Naive thymus-derived CD4-positive, alpha-beta T cell (primary cell): ENCODE measurements around the gene ITGA11. TPM values are rescaled to one million over a fixed set of nuclear protein-coding genes. Genes with fewer than 3 reads are reported as not detected.
A peak's percentile ranks its signal among the peaks of the same experiment; 100 is the strongest.

Experiments used
- ATAC-seq: fragments of 150-1000 bp; cut with Tn5 transposase; 2 replicates; pipeline ENCODE4 v1.10.0; 2021; ENCODE audit warnings: mild to moderate bottlenecking, moderate library complexity
- CTCF ChIA-PET: fragments of 350-600 bp; sonication (Branson Sonifier 250); formaldehyde crosslinking; loops from one replicate; lab custom pipeline; 2021; ENCODE audit warnings: antibody characterized with exemption; lab: Charles Lee
- POLR2A ChIA-PET: fragments of 350-600 bp; sonication (Branson Sonifier 250); formaldehyde crosslinking; loops from one replicate; lab custom pipeline; 2021; ENCODE audit warnings: antibody characterized with exemption, inconsistent platforms; lab: Charles Lee
- DNase-seq, 9 donors: peaks; one replicate each; pipeline versions ENCODE4 v3.0.0 to v3.0.0-alpha.2; 2020 to 2022; ENCODE audit warnings: mixed read lengths in 1 of 9
- H3K27ac ChIP-seq: one replicate; pipeline ENCODE4 v1.7.0; 2013; ENCODE audit warnings: mild to moderate bottlenecking, low read depth, low read length, moderate library complexity
- H3K27me3 ChIP-seq, 2 donors: one replicate each; pipeline ENCODE4 v1.7.0; 2013; ENCODE audit warnings: low read length in 2 of 2, mild to moderate bottlenecking in 2 of 2, moderate library complexity in 2 of 2; ENCODE audit not compliant: control insufficient read depth in 2 of 2, insufficient read depth in 2 of 2
- H3K36me3 ChIP-seq, 3 experiments: 1 replicate in 2 of 3; 2 replicates in 1 of 3; pipeline ENCODE4 v1.7.0; 2013; ENCODE audit warnings: low read length in 3 of 3, mild to moderate bottlenecking in 3 of 3, moderate library complexity in 1 of 3; ENCODE audit not compliant: insufficient read depth in 3 of 3, control insufficient read depth in 2 of 3
- H3K4me1 ChIP-seq, 2 donors: one replicate each; pipeline ENCODE4 v1.7.0; 2013; ENCODE audit warnings: low read length in 2 of 2, mild to moderate bottlenecking in 2 of 2, moderate library complexity in 1 of 2; ENCODE audit not compliant: control insufficient read depth in 2 of 2, insufficient read depth in 2 of 2
- H3K4me3 ChIP-seq: 2 replicates; pipeline ENCODE4 v1.7.0; 2013; ENCODE audit warnings: mild to moderate bottlenecking, low read length
- H3K9me3 ChIP-seq, 3 experiments: 1 replicate in 2 of 3; 2 replicates in 1 of 3; pipeline ENCODE4 v1.7.0; 2013; ENCODE audit warnings: low read length in 3 of 3; ENCODE audit not compliant: control insufficient read depth in 2 of 3
- H3K27ac Mint-ChIP-seq, 9 donors: one replicate each; pipeline ENCODE4 v1.8.0; 2020 to 2022; ENCODE audit warnings: mixed read lengths in 9 of 9, mild to moderate bottlenecking in 8 of 9, moderate library complexity in 5 of 9, inconsistent platforms in 2 of 9
- H3K27me3 Mint-ChIP-seq, 5 donors: one replicate each; pipeline ENCODE4 v1.8.0; 2021 to 2022; ENCODE audit warnings: mixed read lengths in 5 of 5, mild to moderate bottlenecking in 1 of 5
- H3K36me3 Mint-ChIP-seq, 5 donors: one replicate each; pipeline ENCODE4 v1.8.0; 2020 to 2022; ENCODE audit warnings: mixed read lengths in 5 of 5, mild to moderate bottlenecking in 3 of 5, inconsistent platforms in 1 of 5
- H3K4me1 Mint-ChIP-seq, 7 donors: one replicate each; pipeline ENCODE4 v1.8.0; 2020 to 2022; ENCODE audit warnings: mixed read lengths in 7 of 7, mild to moderate bottlenecking in 3 of 7, inconsistent platforms in 1 of 7
- H3K4me3 Mint-ChIP-seq, 10 donors: one replicate each; pipeline ENCODE4 v1.8.0; 2020 to 2022; ENCODE audit warnings: mild to moderate bottlenecking in 10 of 10, mixed read lengths in 10 of 10, moderate library complexity in 6 of 10, inconsistent platforms in 2 of 10
- H3K9me3 Mint-ChIP-seq, 11 donors: one replicate each; pipeline ENCODE4 v1.8.0; 2020 to 2022; ENCODE audit warnings: mixed read lengths in 11 of 11, mild to moderate bottlenecking in 4 of 11, inconsistent platforms in 1 of 11, moderate library complexity in 1 of 11
- intact Hi-C, 2 donors: fragments of 100-400 bp; cut with micrococcal nuclease; formaldehyde crosslinking; loops; one replicate each; pipeline ENCODE4 v1.15.1; 2023
- polyA plus RNA-seq, 2 donors: library from polyadenylated mRNA; unstranded; fragments of 300-500 nt; fragmentation: Illumina TruSeq; gene quantifications; one replicate each; pipeline ENCODE4 v1.2.3, GENCODE V29; 2021
- total RNA-seq, 6 experiments: library from RNA in 5 of 6; stranded (reverse) in 5 of 6; gene quantifications; 1 replicate in 5 of 6; 2 replicates in 1 of 6; pipeline ENCODE4 v1.2.3 and lab custom pipeline; 2021 to 2026

Gene ITGA11
- total and polyA plus RNA-seq, 7 experiments from 2014 or later: 0.02 to 1.1 (median 0.08) TPM; not detected in 2

- Mint-ChIP-seq H3K36me3 (peaks cover 19 to 47% (median 25%) of the 10 kb centered on the region in 5 donors), H3K4me3 (no peak overlapping the region), H3K9me3 (peaks cover 0 to 11% (median 0%) of the 10 kb centered on the region in 11 donors), H3K27me3 (no peaks in the 10 kb centered on the region), H3K27ac (peak overlapping the region in 2 of 9 donors; percentile 25 to 42), H3K4me1 (peaks cover 21 to 77% (median 47%) of the 10 kb centered on the region in 7 donors)
- DNase-seq: no peak
- H3K27ac ChIP-seq: no peak overlapping the region
- ChIA-PET POLR2A (interaction anchor here (4.4 kb wide), 1 partner anchor 12 kb away, joined by 17 read pairs; no protein-coding TSS in a partner anchor), CTCF (interaction anchor here (1.0 to 1.4 kb wide), 3 partner anchors 12 to 40 kb away, joined by 3 read pairs; no protein-coding TSS in a partner anchor)
- H3K36me3 ChIP-seq: peaks cover 0 to 31% (median 9%) of the 10 kb centered on the region in 3 experiments
- no peaks in the 10 kb centered on the region for H3K9me3 ChIP-seq
- ATAC-seq: no peak
- peaks cover 5 to 10% of the 10 kb centered on the region in 2 donors for H3K4me1 ChIP-seq
- H3K4me3 ChIP-seq: no peak overlapping the region
- intact Hi-C loops: no loop called here
- H3K27me3 ChIP-seq: no peaks in the 10 kb centered on the region
Observed at GRCh38 chr15:68292967-68293366, 139.0 kb downstream of the ITGA11 start.

- no peak overlapping the region for H3K4me3 Mint-ChIP-seq
- Histone ChIP-seq H3K27me3 (no peaks in the 10 kb centered on the region), H3K36me3 (peaks cover 0 to 31% (median 9%) of the 10 kb centered on the region in 3 experiments), H3K4me3 (no peak overlapping the region), H3K4me1 (peaks cover 10% of the 10 kb centered on the region in 2 donors), H3K27ac (no peak overlapping the region), H3K9me3 (no peaks in the 10 kb centered on the region)
- ATAC-seq (peak; percentile 53), DNase-seq (no peak)
- CTCF ChIA-PET: interaction anchor here (1.0 to 1.4 kb wide), 3 partner anchors 11 to 40 kb away, joined by 3 read pairs; no protein-coding TSS in a partner anchor
- H3K36me3 Mint-ChIP-seq: peaks cover 19 to 47% (median 25%) of the 10 kb centered on the region in 5 donors
- H3K27me3 Mint-ChIP-seq: no peaks in the 10 kb centered on the region
- H3K4me1 Mint-ChIP-seq: peaks cover 28 to 79% (median 49%) of the 10 kb centered on the region in 7 donors
- peak overlapping the region in 3 of 9 donors; percentile 25 to 56 (median 42) for H3K27ac Mint-ChIP-seq
- intact Hi-C loops: no loop called here
- POLR2A ChIA-PET: interaction anchor here (2.0 to 4.4 kb wide), 2 partner anchors 11 to 14 kb away, joined by 14 to 17 read pairs; partner anchors contain the start of gene FEM1B
- peaks cover 0 to 11% (median 0%) of the 10 kb centered on the region in 11 donors for H3K9me3 Mint-ChIP-seq
Observed at GRCh38 chr15:68292157-68292781, 139.7 kb downstream of the ITGA11 start.

- Mint-ChIP-seq H3K27me3 (no peaks in the 10 kb centered on the region), H3K4me1 (peaks cover 37 to 83% (median 58%) of the 10 kb centered on the region in 7 donors), H3K4me3 (no peak overlapping the region), H3K9me3 (peaks cover 0 to 1% (median 0%) of the 10 kb centered on the region in 11 donors), H3K36me3 (peaks cover 19 to 42% (median 22%) of the 10 kb centered on the region in 5 donors), H3K27ac (peak overlapping the region in 2 of 9 donors; percentile 15 to 41)
- ChIA-PET POLR2A (interaction anchor here (1.3 to 4.4 kb wide), 3 partner anchors 8 to 13 kb away, joined by 4 to 17 read pairs (median 14); partner anchors contain the start of gene FEM1B), CTCF (no interaction called here)
- Histone ChIP-seq H3K4me3 (no peak overlapping the region), H3K27ac (no peak overlapping the region), H3K27me3 (no peaks in the 10 kb centered on the region), H3K4me1 (peaks cover 10 to 21% of the 10 kb centered on the region in 2 donors), H3K36me3 (peaks cover 0 to 31% (median 9%) of the 10 kb centered on the region in 3 experiments), H3K9me3 (no peaks in the 10 kb centered on the region)
- DNase-seq: no peak
- ATAC-seq: no peak
- intact Hi-C loops: loop anchor here in 1 of 2 donors (1.0 kb wide), 1 partner anchor 9 kb away; no protein-coding TSS in a partner anchor
Observed at GRCh38 chr15:68290715-68291114, 141.2 kb downstream of the ITGA11 start.

- Mint-ChIP-seq H3K36me3 (peaks cover 25 to 42% (median 27%) of the 10 kb centered on the region in 5 donors), H3K4me1 (peaks cover 43 to 87% (median 68%) of the 10 kb centered on the region in 7 donors), H3K27me3 (no peaks in the 10 kb centered on the region), H3K27ac (peak overlapping the region in 2 of 9 donors; percentile 15 to 53), H3K4me3 (no peak overlapping the region), H3K9me3 (peaks cover 0 to 2% (median 0%) of the 10 kb centered on the region in 11 donors)
- ATAC-seq (no peak), DNase-seq (no peak)
- ChIA-PET CTCF (interaction anchor here (1.1 to 1.6 kb wide), 2 partner anchors 9 to 37 kb away, joined by 3 read pairs; no protein-coding TSS in a partner anchor), POLR2A (interaction anchor here (1.0 to 4.4 kb wide), 4 partner anchors 7 to 12 kb away, joined by 3 to 17 read pairs (median 8); partner anchors contain the start of gene FEM1B)
- intact Hi-C loops: no loop called here
- Histone ChIP-seq H3K4me1 (peaks cover 14 to 21% of the 10 kb centered on the region in 2 donors), H3K27me3 (no peaks in the 10 kb centered on the region), H3K36me3 (peaks cover 0 to 37% (median 12%) of the 10 kb centered on the region in 3 experiments), H3K27ac (no peak overlapping the region), H3K9me3 (no peaks in the 10 kb centered on the region), H3K4me3 (no peak overlapping the region)
Observed at GRCh38 chr15:68289621-68290352, 142.2 kb downstream of the ITGA11 start.

GRCh38 chr15:68289057-68289456, 142.9 kb downstream of the ITGA11 start:
- CTCF ChIA-PET: interaction anchor here (1.1 to 1.6 kb wide), 2 partner anchors 9 to 36 kb away, joined by 3 read pairs; no protein-coding TSS in a partner anchor
- Mint-ChIP-seq H3K36me3 (peaks cover 27 to 45% (median 31%) of the 10 kb centered on the region in 5 donors), H3K27me3 (no peaks in the 10 kb centered on the region), H3K4me1 (peaks cover 46 to 88% (median 68%) of the 10 kb centered on the region in 7 donors), H3K9me3 (peaks cover 0 to 3% (median 0%) of the 10 kb centered on the region in 11 donors), H3K27ac (peak overlapping the region in 5 of 9 donors; percentile 18 to 68 (median 31)), H3K4me3 (peak overlapping the region in 1 of 10 donors; percentile 24)
- Histone ChIP-seq H3K4me3 (no peak overlapping the region), H3K9me3 (no peaks in the 10 kb centered on the region), H3K27me3 (no peaks in the 10 kb centered on the region), H3K36me3 (peaks cover 0 to 42% (median 16%) of the 10 kb centered on the region in 3 experiments), H3K27ac (no peak overlapping the region), H3K4me1 (peaks cover 14 to 21% of the 10 kb centered on the region in 2 donors)
- POLR2A ChIA-PET: interaction anchor here (1.0 to 4.4 kb wide), 3 partner anchors 8 to 12 kb away, joined by 3 to 17 read pairs (median 13); partner anchors contain the start of gene FEM1B
- intact Hi-C loops: no loop called here
- DNase-seq (no peak), ATAC-seq (no peak)

- Mint-ChIP-seq H3K27ac (peak overlapping the region in 1 of 9 donors; percentile 14), H3K36me3 (peaks cover 24 to 40% (median 29%) of the 10 kb centered on the region in 5 donors), H3K4me1 (peaks cover 54 to 88% (median 76%) of the 10 kb centered on the region in 7 donors), H3K27me3 (no peaks in the 10 kb centered on the region), H3K9me3 (peaks cover 0 to 3% (median 0%) of the 10 kb centered on the region in 11 donors), H3K4me3 (peak overlapping the region in 4 of 10 donors; percentile 6 to 41 (median 28))
- no peak for ATAC-seq
- no peak overlapping the region for H3K27ac ChIP-seq
- peaks cover 16 to 30% of the 10 kb centered on the region in 2 donors for H3K4me1 ChIP-seq
- peaks cover 0 to 36% (median 15%) of the 10 kb centered on the region in 3 experiments for H3K36me3 ChIP-seq
- ChIA-PET POLR2A (no interaction called here), CTCF (no interaction called here)
- no peaks in the 10 kb centered on the region for H3K9me3 ChIP-seq
- H3K4me3 ChIP-seq: no peak overlapping the region
- H3K27me3 ChIP-seq: no peaks in the 10 kb centered on the region
- no peak for DNase-seq
- intact Hi-C loops: no loop called here
Observed at GRCh38 chr15:68286256-68286655, 145.7 kb downstream of the ITGA11 start.
